Measurements from ENCODE around the gene SCAPER.
"Not testable (repeated sequence)": the region's sequence is repeated elsewhere in the genome, so short reads cannot be mapped to it uniquely, and the experiment has no call there.

Gene SCAPER

DNA sequence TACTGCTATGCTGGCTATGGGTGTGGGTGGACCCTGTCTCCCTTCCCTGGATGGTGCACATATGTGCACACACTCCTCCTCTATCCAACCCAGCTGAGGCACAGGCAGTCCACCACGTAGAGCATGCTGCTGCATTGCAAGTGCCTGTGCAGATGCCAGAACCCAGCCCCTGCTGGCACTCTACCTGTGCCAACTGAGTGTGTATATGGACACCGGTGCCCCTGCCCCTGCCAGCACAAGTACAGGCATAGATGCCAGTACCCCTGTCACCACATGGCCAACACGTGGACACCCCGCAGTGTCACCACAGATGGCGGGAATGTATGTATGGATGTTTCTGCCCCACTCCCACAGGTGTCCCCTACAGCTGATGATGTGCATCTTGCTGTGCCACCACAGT, 352.0 kb downstream of the SCAPER start:
- no peak for DNase-seq

DNA sequence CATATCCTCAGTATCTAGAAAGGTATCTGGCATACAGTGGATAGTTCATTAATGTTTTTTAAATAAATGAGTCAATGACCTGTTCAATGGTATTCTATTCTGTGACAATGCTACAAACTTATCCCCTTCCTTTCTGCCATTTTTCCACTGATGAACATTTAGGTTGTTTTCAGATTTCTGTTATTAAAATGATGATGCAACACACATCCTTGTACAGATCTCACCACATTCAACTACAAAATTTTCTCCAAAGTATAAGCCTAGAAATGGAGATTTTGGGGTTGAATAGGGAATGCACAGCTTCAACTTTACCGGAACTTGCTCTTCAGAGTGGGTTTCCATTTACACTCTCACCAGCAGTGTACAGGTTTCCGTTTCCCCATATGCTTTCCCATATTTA, 358.3 kb downstream of the SCAPER start:
- no peak for DNase-seq

DNA sequence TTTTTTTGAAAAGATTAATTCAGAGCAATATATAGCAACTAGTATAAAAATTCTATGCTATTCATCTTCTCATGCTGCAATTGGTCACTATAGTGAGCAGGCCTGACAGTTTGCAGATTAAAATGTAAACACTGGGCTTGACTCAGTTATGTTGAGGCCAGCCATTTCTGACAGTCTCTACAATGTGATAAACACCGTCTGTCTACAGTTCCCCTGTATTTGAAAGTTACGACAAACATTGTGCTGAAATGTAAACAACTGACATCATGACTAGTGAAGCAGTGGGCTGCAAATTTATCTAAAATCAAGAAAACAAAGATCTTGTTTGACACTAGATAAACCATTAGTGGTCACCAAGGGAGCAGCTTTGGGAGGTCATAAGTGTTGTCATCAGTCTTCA, 371.1 kb downstream of the SCAPER start:
- no peak for DNase-seq

DNA sequence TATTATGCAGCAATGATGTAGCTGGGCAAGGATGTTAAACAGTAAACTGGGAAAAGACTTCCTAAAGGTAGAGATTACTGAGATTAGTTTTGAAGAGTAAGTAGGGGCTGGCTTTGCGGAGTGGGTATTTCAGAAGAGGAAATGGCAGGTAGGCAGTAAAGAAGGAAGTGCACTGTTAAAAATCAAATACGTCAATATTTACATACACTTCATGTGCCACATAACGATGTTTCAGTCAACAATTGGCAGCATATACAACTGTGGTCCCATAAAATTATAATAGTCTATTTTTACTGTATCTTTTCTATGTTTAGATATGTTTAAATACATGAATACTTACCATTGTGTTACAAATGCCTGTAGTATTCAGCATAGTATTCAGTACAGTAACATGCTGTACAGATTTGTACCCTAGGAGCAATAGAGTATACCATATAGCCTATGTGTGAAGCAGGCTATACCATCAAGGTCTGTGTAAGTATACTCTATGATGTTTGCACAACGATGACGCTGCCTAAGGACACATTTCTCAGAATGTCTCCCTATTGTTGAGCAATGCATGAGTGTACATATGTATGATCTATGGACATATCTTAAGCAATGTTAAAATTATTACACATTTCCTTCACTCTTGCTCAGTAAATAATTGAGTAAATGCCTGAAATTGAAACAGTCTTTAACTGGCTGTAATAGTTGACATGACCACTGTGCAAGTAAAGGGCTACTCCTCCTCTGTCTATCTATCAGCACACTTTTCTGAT, 371.9 kb downstream of the SCAPER start:
- DNase-seq = peak; percentile 29

DNA sequence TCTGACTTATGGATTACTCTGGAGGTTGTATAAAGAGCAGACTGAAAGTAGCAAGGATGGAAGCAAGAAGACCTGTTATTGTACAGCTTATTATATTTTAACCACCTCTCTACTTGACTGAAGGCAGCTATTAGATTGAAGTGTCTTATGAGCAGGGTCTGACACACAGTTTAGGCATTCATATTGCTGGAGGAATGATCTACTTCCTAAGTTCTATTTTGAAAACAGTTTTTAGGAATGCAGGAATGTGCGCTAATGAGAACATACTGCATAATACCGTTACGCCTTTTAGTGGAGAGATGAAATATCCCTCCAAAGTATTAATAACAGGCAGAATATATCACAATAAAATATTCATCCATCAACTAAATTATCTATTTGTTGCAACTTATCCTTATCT, 375.2 kb downstream of the SCAPER start:
- no peak for DNase-seq

DNA sequence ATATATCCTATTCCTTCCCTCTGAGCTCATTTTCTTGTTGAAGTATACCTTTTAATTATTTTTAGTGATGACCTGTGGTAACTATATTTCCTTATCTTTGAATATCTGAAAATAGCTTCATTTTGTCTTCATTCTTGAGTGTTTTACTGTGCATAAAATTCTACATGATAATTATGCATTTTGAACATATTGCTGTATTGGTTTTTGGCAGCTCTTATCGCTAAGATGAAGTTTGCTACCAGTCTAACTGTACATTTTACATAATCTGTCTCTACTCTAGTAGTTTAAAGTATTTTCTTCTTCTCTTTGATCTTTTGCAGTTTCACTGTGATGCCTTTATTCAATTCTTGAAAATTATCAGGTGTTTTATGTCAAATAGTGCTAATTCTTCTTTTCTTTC, 379.0 kb downstream of the SCAPER start:
- DNase-seq = no peak

DNA sequence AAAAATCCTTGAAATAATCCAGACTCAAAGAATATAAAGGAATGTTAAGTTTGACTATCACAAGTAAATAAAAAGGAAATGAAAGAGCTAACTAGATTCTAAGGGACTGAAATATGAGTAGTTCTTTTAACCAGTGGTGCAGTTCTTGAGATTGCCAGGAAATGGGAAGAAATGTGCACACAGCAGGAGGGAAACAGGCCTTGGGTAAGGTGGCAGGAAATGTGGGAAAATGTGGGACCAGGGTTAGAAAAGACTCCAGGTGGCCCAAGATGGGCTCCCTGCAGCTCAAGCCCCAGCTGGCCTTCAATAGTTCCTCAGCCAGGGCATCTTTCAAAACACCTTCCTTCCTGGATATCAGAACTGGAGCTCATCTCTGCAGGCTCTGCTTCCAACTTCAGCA, 387.2 kb downstream of the SCAPER start:
- DNase-seq = no peak

DNA sequence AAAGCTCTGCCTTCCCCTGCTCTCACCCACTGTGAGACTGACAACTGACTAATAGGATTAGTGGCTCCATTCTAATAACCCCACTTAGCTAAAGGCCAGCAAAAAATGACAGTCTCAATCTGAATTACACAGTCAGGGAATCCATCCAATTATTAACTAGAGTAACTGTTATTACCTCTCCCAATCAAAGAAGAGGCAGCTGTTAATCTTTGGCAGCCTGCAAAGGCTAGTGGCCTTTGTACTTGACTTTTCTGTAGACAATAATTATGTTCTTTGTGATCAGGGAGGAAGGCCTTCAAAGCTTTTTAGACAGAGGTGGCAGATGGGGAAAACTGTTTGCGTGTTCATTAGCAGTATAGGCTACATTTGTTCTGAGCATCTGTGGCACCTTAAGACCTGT, 390.9 kb downstream of the SCAPER start:
- DNase-seq = no peak

DNA sequence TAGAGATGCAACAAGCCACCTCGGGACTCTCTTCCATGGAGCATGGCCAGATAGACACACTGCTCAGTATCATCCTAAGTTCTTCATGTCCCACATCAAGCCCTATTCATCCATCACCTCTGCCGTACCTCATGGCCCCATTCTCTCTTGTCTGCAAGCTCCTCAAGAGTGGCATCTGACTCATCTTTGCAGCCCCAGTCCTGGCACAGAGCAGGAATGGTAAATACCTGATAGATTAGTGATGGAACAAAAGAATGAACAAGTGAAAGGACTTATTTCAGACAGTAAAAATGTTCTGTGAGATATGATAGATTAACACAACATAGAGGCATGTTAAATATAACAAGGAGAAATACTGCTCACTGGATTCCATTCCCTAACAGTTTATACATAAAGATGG, 392.2 kb downstream of the SCAPER start:
- no peak for DNase-seq

DNA sequence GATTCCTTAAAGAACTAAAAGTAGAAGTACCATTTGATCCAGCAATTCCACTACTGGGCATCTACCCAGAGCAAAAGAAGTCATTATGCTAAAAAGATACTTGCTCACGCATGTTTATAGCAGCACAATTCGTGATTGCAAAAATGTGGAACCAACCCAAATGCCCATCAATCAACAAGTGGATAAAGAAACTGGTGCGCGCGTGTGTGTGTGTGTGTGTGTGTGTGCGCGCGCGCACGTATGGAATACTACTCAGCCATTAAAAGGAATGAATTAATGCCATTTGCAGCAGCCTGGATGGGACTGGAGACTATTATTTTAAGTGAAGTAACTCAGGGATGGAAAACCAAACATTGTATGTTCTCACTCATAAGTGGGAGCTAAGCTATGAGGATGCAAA, 394.5 kb downstream of the SCAPER start:
- DNase-seq = not testable (repeated sequence)

DNA sequence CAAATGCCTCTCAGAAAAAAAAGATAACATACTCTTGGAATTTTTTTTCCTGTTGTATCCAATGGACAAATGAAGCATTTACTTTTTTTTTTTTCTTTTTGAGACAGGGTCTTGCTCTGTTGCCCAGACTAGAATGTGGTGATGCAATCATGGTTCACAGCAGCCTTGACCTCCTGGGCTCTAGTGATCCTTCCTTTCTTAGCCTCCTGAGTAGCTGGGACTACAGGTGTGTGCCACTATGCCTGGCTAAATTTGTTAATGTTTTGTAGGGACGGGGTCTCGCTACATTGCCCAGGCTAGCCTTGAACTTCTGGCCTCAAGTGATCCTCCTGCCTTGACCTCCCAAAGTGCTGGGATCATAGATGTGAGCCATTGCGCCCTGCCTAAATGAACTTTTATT, 401.3 kb downstream of the SCAPER start:
- no peak for DNase-seq

DNA sequence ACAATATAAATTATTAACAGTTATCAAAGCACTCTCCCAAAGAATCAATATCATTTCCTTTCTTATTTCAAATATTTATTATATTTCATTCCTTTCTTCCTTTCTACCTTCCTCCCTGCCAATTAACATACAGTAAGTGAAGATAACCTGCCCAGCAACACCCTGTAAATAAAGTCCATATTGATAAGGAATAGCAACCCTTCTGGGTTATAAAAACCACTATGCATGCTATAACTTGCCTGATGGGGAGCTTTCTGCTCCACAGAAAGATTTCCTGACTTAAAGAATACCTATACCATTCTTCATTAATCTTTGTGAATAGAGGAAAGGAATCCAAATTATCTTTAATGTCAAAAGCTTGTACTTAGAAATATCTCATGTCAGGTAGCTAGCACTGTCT, 402.0 kb downstream of the SCAPER start:
- no peak for DNase-seq

DNA sequence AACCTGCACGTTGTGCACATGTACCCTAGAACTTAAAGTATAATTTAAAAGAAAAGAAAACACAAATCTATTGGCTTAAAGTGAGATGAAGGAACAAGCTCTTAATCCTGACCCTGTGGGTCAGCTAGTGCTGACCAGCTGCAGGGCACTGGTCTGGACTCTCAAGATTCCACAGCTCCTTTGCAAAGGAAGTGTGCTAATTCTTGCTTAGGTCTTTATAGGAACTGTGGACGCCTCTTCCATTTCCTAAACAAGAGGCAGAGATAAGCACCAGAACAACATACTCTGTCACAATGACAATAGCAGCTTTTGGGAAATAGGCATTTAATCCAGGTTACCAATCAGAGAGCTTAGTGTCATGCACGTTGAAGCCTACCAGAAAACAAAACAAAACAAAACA, 402.5 kb downstream of the SCAPER start:
- DNase-seq = no peak

DNA sequence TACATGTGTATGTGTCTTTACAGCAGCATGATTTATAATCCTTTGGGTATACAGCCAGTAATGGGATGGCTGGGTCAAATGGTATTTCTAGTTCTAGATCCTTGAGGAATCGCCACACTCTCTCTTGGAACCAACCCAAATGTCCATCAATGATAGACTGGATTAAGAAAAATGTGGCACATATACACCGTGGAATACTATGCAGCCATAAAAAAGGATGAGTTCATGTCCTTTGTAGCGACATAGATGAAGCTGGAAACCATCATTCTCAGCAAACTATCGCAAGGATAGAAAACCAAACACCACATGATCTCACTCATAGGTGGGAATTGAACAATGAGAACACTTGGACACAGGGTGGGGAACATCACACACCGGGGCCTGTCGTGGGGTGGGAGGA, 403.0 kb downstream of the SCAPER start:
- not testable (repeated sequence) for DNase-seq

DNA sequence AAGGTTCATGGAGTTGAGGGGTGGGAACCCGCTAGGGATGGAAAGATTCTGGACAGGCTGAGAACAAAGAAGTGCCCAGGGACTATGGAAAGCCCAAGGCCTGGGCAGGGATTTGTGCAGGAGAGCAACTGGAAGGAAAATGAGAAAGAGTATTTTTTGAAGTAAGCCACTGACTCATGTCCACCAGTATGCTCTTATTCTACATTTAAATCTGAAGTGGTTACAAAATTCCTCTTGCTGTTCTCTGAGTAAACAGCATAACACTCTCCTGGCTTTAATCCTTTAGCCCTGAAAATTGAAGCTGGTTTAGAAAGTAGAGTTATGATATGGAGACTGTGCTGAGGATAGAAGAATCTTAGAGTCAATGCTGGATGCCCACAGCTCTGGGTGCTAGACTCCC, 403.4 kb downstream of the SCAPER start:
- DNase-seq = no peak

DNA sequence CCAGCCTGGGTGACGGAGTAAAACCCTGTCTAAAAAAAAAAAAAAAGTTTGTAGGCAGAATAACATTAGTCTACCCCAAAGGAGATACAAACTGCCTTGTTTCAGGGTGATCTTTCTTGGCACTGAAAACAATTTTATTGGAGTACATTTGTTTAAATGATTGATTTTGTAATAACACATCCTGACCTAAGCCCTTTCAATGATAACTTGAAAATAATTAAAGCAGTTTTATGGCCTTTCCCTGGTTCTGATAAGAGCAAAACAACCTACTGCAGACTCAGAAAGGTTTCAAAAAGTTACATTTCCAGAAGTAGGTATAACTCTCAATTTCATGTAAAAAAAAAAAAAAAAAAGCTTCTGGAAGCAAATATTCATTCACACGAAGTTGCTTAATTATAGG, 404.1 kb downstream of the SCAPER start:
- DNase-seq = no peak

DNA sequence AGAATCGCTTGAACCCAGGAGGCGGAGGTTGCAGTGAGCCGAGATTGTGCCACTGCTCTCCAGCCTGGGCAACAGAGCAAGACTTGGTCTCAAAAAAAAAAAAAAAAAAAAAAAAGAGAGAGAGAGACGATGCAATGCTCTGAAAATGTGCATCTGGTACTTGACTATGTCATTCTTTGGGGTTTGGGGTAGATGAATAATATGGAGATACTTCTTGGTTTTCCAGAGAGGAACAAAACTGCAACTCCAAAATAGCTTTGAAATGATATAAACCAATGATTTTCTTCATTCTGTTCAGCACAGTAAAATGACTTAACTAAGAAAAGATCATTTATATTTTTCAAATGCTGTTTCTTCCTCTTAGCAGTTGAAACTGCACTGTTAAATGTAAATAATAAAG, 409.7 kb downstream of the SCAPER start:
- no peak for DNase-seq

DNA sequence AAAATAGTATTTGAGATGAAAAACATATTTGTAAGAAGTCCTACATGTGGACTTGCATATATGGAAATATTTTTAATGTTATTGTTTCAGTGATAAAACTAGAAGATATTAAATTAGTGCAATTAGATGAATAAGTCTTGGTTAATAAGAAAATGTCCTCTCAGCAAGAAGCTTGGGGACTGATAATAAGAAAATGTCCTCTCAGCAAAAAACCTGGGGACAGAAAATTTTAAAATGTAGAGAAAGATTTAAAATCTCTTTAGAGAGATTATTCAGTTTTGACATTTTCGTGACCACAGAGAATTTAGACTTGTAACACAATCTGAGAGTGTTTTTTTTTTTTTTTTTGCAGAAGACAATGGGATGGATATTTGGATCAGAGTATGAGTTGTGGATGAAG, 412.6 kb downstream of the SCAPER start:
- no peak for DNase-seq

DNA sequence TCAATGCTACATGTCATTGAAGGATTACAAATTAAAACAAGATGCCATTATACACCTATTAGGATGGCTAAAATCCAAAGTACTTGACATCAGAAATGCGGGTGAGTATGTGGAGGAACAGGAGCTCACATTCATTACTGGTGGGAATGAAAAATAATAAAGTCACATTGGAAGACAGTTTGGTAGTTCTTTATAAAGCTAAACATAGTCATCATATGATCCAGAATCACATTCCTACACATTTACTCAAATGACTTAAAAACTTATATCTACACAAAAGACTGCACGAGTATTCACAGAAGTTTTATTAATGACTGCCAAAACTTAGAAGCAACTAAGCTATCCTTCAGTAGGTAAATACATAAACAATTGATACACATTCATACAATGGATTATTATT, 421.4 kb downstream of the SCAPER start:
- no peak for DNase-seq

DNA sequence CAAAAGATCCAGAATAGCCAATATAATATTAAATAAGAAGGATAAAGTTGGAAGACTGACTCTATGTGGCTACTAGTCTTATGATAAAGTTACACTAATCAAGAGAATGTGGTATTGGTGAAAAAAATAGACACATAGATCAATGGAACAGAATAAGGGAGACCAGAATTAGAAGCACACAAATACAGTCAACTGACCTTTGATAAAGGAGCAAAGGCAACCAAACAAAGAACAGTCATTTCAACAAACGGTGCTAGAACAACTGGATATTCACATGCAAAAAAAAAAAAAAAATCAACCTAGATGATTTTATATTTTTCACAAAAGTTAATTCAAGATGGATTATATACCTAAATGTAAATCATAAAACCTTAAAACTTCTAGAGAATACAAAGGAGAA, 422.1 kb downstream of the SCAPER start:
- no peak for DNase-seq

DNA sequence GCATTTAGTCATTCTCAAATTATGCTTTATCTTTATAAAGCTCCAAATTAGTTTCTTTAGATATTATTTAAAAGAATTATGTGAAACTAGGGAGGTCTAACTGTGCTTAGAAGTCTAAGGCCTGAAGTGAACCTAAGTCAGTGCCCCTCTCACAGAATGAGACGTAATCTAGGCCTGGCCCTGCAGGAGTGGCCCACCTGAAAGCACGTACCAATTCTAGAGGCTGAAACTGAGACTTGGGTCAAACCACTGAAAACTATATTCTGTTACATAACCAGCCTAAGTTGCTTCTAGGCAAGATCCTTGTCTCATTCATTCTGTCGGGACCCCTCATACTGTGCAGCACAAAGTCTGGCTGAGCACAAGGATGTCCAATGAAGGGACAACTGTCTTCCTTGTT, 424.9 kb downstream of the SCAPER start:
- DNase-seq = no peak

DNA sequence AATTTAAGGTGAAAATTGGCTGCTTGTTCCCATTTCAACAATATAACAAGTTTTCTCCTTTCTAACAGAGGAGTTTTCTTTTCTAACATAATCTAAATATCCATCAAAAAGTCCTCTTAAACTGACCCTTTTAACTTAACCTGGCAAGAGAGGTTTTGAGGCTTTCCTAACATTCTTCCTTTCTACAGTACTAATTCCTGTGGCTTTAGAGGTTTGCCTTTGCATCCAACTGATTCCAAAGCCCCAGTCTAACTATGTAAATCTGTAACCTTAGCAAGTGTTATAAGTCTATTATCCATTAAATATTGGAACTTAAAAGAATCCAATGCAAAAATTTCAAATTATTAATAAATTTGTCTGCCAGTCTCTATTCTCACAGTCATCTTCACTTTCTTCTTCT, 434.4 kb downstream of the SCAPER start:
- no peak for DNase-seq

DNA sequence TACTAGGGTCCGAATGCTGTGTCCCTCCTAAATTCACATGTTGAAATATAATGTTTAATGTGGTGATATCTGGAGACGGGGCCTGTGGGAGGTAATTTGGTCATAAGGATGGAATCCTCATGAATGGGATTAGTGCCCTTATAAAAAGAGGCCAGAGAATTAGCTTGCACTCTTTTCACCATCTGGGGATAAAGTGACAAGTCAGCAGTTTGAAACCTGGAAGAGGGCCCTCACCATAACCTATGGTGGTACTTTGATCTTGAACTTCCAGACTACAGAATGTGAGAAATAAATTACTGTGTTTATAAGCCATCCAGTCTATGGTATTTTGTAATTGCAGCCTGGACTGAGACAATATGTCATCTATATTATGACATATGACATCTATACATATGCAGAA, 436.4 kb downstream of the SCAPER start:
- DNase-seq = no peak

DNA sequence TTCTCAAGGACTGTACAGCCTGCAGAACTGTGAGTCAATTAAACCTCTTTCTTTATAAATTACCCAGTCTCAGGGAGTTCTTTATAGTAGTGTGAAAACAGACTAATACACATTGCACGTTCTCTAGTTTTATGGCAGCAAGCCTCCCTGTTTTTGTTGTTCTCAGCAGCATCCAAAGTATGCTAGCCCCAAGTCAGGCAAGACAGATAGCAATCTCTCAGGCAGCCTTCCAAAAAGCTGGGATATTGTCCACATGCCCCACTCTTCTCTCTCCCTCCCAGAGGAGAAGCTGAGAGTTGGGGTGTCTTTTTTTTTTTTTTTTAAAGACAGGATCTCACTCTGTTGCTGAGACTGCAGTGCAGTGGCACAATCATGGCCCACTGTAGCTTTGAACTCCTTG, 438.0 kb downstream of the SCAPER start:
- no peak for DNase-seq

DNA sequence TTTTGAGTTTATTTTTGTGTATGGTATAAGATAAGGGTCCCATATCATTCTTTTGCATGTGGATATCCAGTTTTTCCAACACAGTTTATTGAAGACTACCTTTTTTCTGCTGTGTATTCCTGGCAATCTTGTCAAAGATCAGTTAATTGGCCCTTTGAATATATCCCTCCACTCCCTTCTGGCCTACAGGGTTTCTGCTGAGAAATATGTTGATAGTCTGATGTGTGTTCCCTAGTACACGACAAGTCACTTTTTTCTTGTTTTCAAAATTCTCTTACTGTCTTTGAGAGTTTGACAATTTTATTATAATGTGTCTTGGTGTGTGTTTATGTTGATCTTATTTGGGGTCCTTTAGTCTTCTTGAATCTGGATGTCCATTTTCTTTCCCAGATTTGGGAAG, 439.4 kb downstream of the SCAPER start:
- DNase-seq = no peak

DNA sequence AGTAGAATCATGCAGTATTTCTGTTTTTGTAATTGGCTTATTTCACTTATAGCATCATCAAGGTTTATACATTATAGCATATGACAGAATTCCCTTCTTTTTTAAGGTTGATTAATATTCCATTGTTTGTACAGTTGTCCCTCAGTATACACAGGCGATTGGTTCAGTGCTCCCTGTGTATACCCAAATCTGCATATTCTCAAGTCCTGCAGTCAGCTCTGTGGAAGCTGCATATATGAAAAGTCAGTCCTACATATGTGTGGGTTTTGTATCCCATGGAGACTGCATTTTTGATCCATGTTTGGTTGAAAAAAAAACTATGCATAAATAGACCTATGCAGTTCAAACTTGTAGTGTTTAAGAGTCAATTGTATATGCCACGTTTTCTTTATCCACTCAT, 440.9 kb downstream of the SCAPER start:
- DNase-seq = no peak

Measured in SHP77 treated with DMSO at 0.1 percent for 48 hours (cell line).